Ascending aorta (tissue), 2 donors: ENCODE results near the gene LGALS7B. TPM values are rescaled to one million over a fixed set of nuclear protein-coding genes. Genes with fewer than 3 reads are reported as not detected.
"Not testable (repeated sequence)": the region's sequence is repeated elsewhere in the genome, so short reads cannot be mapped to it uniquely, and the experiment has no call there.

ENCODE experiments used
- DNase-seq, 2 donors: peaks; one replicate each; pipeline ENCODE4 v3.0.0-alpha.2; 2019; ENCODE audit warnings: low spot score in 2 of 2
- H3K27ac ChIP-seq, 2 donors: fragments of 200-600 bp; sonication (generic); one replicate each; pipeline ENCODE4 v1.5.1; 2016 to 2017; ENCODE audit warnings: mild to moderate bottlenecking in 1 of 2
- H3K27me3 ChIP-seq: fragments of 200-600 bp; sonication (generic); one replicate; pipeline ENCODE4 v1.5.1; 2017
- H3K36me3 ChIP-seq, 2 donors: fragments of 200-600 bp; sonication (generic); one replicate each; pipeline ENCODE4 v1.5.1; 2016
- H3K4me1 ChIP-seq, 2 donors: fragments of 200-600 bp; sonication (generic); one replicate each; pipeline ENCODE4 v1.5.1; 2016 to 2017; ENCODE audit warnings: mild to moderate bottlenecking in 1 of 2
- H3K4me3 ChIP-seq, 2 donors: fragments of 200-600 bp; sonication (generic); one replicate each; pipeline ENCODE4 v1.5.1; 2016 to 2017; ENCODE audit warnings: mild to moderate bottlenecking in 1 of 2
- H3K9me3 ChIP-seq, 2 donors: fragments of 200-600 bp; sonication (generic); one replicate each; pipeline ENCODE4 v1.5.1; 2016
- CTCF ChIP-seq, 3 experiments: fragments of 200-600 bp in 2 of 3; fragments of 450-650 bp in 1 of 3; sonication (generic) in 2 of 3; IDR thresholded peaks; one replicate each; pipeline ENCODE4 v1.5.1; 2016 to 2019; ENCODE audit warnings: antibody characterized with exemption in 3 of 3, mild to moderate bottlenecking in 1 of 3, moderate library complexity in 1 of 3
- intact Hi-C: fragments of 100-400 bp; cut with DNase I; formaldehyde crosslinking; loops from one replicate; pipeline ENCODE4 v1.15.1; 2023
- total RNA-seq: library from RNA; depleted of rRNA; stranded (reverse); fragments of >200 nt; gene quantifications from one replicate; pipeline ENCODE4 v1.1.0, GENCODE V29; 2016

LGALS7B gene
- total RNA-seq, 1 donor from 2014 or later, result not detected

- Histone ChIP-seq H3K9me3 (no peaks in the 10 kb centered on the region), H3K27ac (no peak overlapping the region), H3K36me3 (no peaks in the 10 kb centered on the region), H3K4me3 (no peak overlapping the region), H3K27me3 (no peaks in the 10 kb centered on the region), H3K4me1 (no peaks in the 10 kb centered on the region)
- DNase-seq, result no peak
- no peak for TF ChIP-seq CTCF (IDR thresholded peaks at IDR 0.05)
- intact Hi-C loops, result no loop called here
Observed at GRCh38 chr19:38808741-38809140, 19.7 kb downstream of the LGALS7B start.

DNA sequence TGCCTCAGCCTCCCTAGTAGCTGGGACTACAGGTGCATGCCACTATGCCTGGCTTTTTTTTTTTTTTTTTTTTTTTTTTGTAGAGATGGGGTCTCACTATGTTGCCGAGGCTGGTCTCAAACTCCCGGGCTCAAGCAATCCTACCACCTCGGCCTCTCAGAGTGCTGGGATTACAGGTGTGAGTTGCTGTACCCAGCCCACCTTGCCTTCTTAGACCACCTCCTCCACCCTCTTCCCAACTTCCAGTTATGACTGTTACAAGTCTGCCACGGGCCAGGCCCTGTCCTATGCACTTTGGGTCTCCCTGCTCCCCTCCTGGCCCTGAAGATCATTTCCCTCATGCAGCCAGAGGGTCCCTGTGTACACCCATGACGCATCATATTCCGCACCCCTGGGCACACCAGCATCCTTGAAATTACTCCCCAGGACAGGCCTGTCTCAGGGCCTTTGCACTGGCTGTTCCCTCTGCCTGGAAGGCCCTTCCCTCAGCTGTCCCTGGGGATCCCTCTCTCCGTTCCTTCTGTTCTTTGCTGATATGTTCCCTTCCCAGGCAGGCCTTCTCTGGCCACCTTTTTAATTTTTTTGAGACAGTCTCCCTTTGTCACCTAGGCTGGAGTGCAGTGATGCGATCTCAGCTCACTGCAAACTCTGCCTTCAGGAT is 20.7 kb downstream of the LGALS7B start:
- no peak for DNase-seq
- Histone ChIP-seq H3K4me3 (no peak overlapping the region), H3K9me3 (no peaks in the 10 kb centered on the region), H3K4me1 (no peaks in the 10 kb centered on the region), H3K27ac (no peak overlapping the region), H3K27me3 (no peaks in the 10 kb centered on the region), H3K36me3 (no peaks in the 10 kb centered on the region)
- intact Hi-C loops, result no loop called here
- no peak for TF ChIP-seq CTCF (IDR thresholded peaks at IDR 0.05)

DNA sequence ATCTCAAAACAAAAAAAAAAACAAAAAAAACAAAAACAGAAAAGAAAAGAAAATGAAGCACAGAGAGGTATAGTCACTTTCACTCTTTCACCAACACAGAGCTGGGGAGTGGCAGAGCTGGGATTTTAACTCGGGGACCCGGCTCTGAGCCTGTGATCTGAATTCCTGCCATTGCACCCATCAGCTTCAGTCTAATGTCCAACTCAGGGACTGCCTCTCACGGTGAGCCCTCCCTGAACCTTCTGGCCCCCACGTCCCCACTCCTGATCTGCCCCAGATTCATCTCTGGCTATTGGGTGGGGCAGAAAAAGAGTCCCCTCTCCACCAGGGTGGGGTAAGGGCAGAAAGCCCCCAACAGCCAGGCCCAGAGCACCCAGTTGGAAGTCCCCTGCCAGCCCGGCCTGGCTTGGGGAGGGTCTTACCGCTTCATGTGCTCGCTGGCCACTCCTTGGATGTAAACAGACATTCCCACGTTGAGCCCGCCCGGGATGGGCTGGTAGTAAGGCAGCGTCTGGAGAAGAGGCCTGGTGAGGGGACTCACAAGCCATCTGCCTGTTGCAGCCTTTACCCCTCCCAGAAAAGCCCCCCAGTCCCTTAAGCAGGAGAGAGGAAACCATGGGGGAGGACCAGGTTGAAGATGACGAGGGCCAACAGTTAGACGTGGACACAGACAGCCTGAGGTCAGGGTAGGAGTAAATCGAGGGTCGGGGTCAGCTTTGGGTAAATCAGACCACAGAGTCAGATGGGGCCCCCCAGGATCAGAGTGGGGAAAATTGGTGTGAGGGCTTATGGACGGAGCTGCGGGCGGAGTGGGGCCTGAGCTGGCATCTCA is 23.2 kb downstream of the LGALS7B start:
- Histone ChIP-seq H3K4me3 (no peak overlapping the region), H3K9me3 (no peaks in the 10 kb centered on the region), H3K36me3 (peaks cover 23 to 24% of the 10 kb centered on the region in 2 donors), H3K27ac (no peak overlapping the region), H3K4me1 (no peaks in the 10 kb centered on the region), H3K27me3 (no peaks in the 10 kb centered on the region)
- TF ChIP-seq CTCF (IDR thresholded peaks at IDR 0.05), result no peak
- intact Hi-C loops, result no loop called here
- DNase-seq, result no peak

DNA sequence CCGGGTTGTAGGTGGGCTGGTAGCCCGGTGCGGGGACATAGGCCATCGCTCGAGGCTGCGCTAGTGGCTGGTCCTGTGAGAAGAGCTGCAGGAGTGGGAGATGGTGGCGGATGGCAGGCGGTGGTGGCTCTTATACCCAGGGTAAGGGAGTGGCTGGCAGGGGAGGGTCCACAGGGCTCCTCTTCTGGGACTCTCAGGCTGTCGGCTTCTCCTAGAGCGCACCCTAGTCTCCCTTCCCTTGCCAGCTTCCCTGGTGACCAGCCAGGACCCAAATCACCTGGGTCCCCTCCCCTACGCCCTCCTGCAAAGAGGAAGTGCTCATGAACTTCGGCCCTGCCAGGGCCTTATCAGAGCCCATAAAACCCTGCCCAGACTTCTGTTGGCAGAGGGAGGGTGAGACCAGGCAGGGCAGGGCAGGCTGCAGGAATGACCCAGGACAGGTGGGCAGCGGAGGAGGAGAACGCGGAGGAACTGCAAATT is 23.9 kb downstream of the LGALS7B start, which contains the start of gene LGALS4:
LGALS4 (minus strand) TSS at position 105 of the 480 bp plus-strand sequence; CDS start at position 46, 59 bp downstream.
- Histone ChIP-seq H3K4me3 (no peak within 1 kb of the TSS), H3K36me3 (peaks cover 25 to 30% of the 10 kb centered on the region in 2 donors), H3K27me3 (no peaks in the 10 kb centered on the region), H3K9me3 (no peaks in the 10 kb centered on the region), H3K27ac (no peak within 1 kb of the TSS), H3K4me1 (no peaks in the 10 kb centered on the region)
- DNase-seq, result no peak
- no peak for TF ChIP-seq CTCF (IDR thresholded peaks at IDR 0.05)
- intact Hi-C loops, result no loop called here

- no peak for TF ChIP-seq CTCF (IDR thresholded peaks at IDR 0.05)
- no peak for DNase-seq
- intact Hi-C loops, result no loop called here
Observed at GRCh38 chr19:38813323-38813722, 24.3 kb downstream of the LGALS7B start.

GRCh38 chr19:38813932-38814331 is 24.9 kb downstream of the LGALS7B start:
- H3K4me1 ChIP-seq, DNase-seq, H3K4me3 ChIP-seq, H3K27me3 ChIP-seq, intact Hi-C loops, H3K27ac ChIP-seq, H3K9me3 ChIP-seq: not testable (repeated sequence)
- H3K36me3 ChIP-seq, result peaks cover 30 to 34% of the 10 kb centered on the region in 2 donors

More at GRCh38 chr19:38813323-38813722, 24.3 kb downstream of the LGALS7B start:
- Histone ChIP-seq H3K36me3 (peaks cover 29 to 34% of the 10 kb centered on the region in 2 donors), H3K27ac (no peak overlapping the region), H3K27me3 (no peaks in the 10 kb centered on the region), H3K4me1 (no peaks in the 10 kb centered on the region), H3K4me3 (no peak overlapping the region), H3K9me3 (no peaks in the 10 kb centered on the region)
